Umbilical cord (tissue), 2 donors: ENCODE measurements around the gene ACOT11. TPM values are rescaled to one million over a fixed set of nuclear protein-coding genes. Genes with fewer than 3 reads are reported as not detected.

Experiments used
- DNase-seq: peaks from one replicate; pipeline ENCODE4 v3.0.0-alpha.2; 2015; ENCODE audit warnings: low spot score
- total RNA-seq: library from RNA; depleted of rRNA; stranded (reverse); fragments of >200 nt; gene quantifications from one replicate; pipeline ENCODE4 v1.2.3, GENCODE V29; 2014; ENCODE audit warnings: low replicate concordance; ENCODE audit not compliant: insufficient read depth

ACOT11 gene
- total RNA-seq, 1 donor from 2014 or later = 12.5 TPM

- peak; percentile 12 for DNase-seq
Observed at GRCh38 chr1:54645806-54646676, 98.0 kb downstream of the ACOT11 start.

GRCh38 chr1:54649130-54649898 lies 101.3 kb downstream of the ACOT11 start:
- DNase-seq = no peak

GRCh38 chr1:54649921-54650320 lies 101.9 kb downstream of the ACOT11 start:
- no peak for DNase-seq

GRCh38 chr1:54650417-54650816 lies 102.4 kb downstream of the ACOT11 start:
- DNase-seq = no peak

GRCh38 chr1:54651608-54652007 lies 103.6 kb downstream of the ACOT11 start:
- no peak for DNase-seq

GRCh38 chr1:54652168-54652567 lies 104.1 kb downstream of the ACOT11 start:
- DNase-seq = no peak

GRCh38 chr1:54653036-54653435 lies 105.0 kb downstream of the ACOT11 start:
- peak; percentile 57 for DNase-seq

GRCh38 chr1:54658164-54658913 lies 110.3 kb downstream of the ACOT11 start:
- no peak for DNase-seq

Other genes with a start within 250 kb of the ACOT11 start
- gene SSBP3, start 141.8 kb upstream of the ACOT11 start, total RNA-seq = 34.7 TPM
- gene FAM151A, start 75.3 kb downstream of the ACOT11 start, total RNA-seq = not detected
- 4.1 TPM for gene MROH7, start 93.6 kb downstream of the ACOT11 start, total RNA-seq
- 17.6 TPM for gene TTC4, start 167.6 kb downstream of the ACOT11 start, total RNA-seq
- gene PARS2, start 216.3 kb downstream of the ACOT11 start, total RNA-seq = 1.9 TPM